NCI-H1092 (cell line): ENCODE data around the gene OSBPL2.

Source experiments
- DNase-seq: peaks from one replicate; lab custom pipeline; 2025; lab: John Stamatoyannopoulos, UW

Gene OSBPL2

DNA sequence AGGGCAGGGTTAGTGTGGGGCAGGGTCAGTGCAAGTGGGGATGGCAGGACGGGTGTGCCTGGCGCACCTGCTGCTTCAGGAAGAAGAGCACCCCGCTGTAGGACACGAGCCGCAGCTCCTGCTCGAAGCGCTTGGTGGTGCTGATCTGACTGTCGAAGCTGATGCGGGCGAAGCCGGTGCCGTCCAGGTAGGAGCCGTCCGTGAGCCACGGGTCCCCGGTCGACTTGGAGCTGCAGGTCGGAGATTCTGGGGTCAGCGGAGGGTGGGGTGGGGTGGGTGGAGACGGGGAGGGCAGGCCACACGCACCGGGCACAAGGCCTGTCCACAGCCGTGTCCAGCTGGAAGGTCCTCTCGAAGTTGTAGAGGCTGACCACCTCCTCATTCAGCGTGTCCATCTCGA is 74.7 kb downstream of the OSBPL2 start:
- no peak for DNase-seq

DNA sequence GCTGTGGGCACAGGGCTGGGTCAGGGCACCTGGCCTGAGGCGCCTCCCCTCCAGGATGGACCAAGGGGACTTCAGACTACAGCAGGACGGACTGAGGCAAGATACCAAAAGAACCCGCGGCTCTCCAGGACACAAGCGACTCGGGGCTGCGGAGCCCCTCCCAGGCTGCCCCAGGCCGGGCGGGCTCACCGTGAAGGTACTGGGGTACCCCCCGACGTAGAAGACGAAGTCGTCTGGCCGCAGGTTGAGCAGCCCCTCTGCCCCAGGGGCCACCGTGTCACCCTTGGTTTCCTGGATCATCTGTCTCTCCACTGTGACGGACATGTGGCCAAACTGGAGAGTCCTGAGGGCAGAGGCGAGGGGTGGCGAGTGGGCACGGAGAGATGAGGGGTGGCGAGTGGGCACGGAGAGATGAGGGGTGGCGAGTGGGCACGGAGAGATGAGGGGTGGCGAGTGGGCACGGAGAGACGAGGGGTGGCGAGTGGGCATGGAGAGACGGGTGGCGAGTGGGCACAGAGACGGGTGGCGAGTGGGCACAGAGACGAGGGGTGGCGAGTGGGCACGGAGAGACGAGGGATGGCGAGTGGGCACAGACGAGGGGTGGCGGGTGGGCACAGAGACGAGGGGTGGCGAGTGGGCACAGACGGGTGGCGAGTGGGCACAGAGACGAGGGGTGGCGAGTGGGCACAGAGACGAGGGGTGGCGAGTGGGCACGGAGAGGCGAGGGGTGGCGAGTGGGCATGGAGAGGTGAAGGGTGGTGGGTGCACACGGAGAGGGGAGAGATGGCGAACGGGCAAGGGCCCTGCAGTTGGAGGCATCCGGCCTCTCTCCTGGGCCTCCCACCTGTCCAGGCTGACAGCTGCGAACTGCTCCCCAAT is 75.4 kb downstream of the OSBPL2 start:
- DNase-seq = no peak

DNA sequence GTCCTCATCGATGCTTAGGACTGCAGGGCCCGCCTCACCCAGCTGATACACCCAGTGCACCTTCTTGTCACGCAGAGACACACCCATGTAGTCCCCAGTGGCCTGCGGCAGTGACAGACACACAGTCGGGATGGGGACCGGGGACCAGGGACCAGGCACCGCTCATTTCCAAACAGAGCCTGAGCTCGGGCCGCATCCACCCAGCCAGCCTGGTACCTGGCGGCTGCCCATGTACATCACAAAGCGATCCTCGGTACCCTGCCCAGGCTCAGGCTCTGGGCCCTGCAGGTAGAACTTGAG is 76.0 kb downstream of the OSBPL2 start:
- DNase-seq = no peak

DNA sequence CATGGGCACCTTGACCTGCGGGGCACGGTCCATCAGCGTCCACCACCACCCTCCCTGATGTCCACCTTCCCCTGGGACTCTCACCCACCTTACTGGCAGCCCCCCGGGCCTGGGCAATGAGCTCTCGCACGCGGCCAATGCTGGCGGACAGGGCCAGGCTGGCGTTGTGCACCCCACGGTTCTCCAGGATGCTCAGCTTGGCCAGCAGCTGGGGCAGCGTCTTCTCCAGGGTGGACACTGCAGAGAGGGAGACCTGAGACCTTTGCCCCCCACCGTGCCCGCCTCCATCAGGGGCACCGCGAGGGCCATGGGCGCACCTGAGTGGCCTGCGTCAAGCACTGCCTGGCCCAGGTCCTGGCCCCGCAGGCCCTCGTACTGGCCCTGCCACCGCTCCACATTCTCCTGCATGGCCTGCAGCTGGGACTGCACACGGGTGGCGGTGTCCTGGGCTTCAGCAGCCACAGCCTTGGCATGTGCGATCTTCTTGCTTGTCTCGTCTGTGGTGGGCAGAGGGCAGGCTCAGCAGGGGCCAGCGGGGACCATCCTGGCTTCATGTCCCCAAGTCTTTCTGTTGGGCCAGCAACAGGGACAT is 76.5 kb downstream of the OSBPL2 start:
- no peak for DNase-seq

DNA sequence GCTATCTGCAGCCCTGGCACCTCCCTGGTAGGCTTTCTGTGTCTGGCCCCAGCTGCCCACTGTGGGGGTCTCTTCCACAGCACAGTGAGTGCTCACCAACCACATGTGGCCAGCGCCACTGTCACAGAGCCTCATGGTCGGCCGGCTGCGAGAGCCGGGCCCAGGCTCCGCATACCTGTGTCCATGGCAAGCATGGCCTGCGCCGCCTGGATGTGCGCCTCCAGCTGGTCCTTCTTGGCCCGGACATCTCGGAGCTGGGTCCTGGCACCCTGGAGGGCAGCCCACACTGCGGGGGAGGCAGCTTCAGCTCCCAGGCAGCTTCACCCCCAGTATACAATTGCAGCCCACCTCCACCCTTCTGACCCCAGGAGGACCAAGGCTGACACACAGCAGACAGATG is 77.5 kb downstream of the OSBPL2 start:
- no peak for DNase-seq

DNA sequence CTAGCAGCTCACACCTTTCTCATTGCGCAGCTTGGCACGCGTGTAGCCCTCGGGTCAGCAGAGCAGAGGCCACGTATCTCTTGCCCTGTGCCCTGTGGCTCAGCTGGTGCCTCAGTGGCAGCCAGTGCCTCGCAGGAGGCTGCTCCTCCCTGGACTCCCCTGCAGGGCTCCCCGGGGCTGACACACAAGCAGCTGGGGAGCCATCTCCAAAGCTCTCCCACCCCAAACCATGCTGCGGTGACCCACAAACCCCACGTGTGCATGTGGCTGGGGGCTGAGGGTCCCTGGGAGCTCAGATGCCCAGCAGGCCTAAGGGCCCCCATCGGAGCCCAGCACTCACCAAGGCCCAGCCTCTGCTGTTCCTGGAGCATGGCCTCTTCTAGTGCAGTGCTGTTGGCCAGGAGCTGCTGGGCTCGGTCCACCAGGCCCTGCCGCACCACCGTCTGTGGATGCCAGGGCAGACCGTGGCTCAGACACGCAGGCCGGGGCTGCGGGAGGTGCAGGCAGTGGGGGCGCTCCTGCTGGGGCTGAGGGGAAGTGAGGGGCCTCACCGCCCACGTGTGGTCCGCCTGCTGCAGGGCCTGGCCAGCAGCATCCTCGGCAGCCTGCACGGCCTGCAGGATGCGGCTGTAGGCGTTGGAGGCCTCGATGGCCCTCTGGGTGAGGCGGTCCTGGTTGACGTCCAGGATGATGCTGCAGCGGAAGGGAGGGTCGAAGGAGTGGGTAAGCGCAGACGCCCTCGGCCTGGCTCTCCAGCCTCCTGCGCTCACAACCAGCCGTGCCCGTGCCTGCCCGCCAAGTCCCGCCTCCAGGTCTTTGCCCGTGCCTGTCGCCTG is 78.2 kb downstream of the OSBPL2 start:
- DNase-seq = no peak

DNA sequence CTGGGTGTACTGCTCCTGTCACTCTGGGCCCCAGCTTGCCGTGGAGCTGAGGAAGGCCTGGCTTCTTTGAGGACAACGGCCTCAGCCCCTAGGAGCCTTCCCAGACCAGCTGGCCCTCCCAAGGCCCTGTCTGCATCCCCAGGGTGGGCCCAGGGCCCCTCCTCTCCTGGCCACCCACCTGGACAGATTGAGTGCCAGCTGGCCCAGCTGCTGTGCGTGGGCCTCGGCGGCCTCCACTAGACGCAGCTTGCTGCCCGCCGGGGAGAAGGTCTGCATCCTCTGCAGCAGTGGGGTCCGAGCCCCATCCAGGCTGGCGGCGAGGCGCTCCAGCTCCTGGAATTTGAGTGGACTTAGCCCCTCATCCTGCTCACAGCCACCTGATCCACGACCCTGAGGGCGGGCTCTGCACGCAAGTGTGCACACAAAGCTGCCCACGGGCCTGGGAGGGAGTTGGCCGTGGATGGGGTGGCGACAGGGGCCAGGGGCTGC is 78.9 kb downstream of the OSBPL2 start:
- DNase-seq = no peak

DNA sequence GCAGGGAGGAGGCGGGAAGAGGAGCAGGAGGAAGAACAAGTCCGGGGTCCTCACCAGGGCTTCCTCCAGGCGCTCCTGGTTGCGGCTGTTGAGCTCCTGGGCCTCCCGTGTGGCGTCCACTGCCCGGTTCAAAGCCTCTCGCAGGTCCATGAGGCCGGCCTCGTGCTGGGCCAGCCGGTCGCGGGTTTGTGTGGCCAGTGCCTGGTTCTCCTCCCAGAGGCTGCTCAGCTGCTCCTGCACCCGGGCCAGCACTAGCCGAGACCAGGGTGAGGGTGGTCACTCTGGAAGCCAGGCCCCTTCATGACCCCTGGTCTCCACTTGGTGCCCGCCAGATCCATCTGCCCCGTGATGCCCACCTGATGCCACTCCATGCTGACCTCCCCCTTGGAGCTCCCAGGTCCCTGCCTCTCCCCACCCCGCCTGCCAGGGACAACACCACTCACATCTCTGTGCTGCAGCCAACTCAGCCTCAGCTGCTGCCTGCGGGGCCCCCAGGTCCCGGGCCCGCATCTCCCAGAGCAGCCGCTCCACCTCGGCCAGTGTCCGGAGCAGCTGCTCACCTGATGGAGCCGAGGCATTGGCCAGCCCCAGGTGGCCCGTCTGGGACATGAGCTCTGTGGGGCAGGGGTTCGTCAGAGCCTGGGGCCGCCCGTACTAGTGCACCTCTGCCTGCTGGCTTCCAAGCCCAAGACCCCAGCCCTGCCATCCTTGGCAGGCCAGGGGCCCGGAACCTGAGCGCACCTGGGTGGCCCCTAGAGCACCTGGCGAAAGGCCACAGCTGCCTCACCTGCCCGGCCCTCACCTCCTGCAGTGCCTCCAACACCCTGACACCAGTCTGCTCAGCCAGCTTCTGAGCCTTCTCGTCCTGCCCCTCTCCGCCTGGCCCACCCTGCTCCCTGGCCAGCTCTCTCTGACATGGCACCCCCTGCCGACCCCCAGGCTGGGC is 80.4 kb downstream of the OSBPL2 start:
- DNase-seq = no peak

DNA sequence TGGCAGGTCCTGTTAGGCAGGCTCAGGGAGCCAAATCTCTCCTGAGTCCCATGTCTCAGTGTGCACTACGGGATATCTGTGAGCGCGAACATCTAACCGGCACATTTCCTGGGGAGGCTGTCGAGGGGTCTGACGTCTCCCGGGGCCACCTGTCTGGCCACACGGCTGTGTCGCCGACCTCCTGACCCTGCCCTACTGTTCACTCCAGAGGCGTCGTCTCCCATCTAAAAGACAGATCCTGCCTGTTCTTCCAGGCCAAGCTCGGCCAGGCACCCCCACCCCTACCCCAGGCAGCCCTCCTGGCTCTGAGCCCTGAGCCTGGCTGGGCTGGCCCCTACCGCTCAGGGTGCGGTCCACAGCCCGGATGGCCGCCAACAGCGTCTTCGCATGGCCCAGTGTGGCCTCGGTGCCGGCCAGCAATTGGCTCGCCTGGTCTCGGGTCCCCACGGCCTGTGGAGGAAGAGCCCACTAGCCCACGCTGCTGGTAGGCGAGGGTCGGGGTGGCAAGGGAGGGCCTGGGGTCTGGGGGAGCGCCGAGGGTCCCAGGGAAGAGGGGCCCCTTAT is 81.1 kb downstream of the OSBPL2 start:
- no peak for DNase-seq

DNA sequence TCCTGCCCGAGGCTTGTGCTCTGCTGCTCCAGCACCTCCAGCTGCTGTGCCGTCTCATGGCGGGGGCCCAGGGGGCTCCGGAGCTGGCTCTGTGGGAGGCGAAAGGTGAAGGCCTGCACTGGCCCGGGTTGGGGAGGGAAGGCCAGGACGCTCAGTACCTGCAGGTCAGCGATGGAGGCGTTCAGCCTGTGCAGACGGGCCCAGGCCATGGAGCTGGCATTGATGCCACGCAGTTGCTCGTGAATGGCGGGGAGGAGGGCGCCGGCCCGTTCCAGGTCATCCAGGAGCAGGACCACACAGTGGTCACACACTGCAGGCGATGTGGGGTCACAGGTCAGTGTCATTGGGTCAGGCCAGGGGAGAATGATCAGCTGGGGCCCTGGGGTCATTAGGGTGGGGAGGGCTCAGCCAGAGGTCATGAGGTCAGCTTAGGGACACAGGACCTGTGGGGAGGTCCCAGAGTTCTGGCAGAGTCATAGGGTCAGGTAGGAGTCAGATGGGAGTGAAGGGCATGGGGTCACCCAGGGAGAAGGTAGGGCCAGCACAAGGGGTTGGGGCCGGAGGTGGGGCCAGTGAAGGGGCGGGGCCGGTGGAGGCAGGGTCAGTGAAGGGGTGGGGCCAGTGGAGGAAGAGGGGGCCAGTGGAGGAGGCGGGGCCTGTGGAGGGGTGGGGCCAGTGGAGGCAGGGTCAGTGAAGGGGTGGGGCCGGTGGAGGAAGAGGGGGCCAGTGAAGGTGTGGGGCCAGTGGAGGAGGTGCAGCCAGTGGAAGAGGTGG is 82.4 kb downstream of the OSBPL2 start:
- no peak for DNase-seq

DNA sequence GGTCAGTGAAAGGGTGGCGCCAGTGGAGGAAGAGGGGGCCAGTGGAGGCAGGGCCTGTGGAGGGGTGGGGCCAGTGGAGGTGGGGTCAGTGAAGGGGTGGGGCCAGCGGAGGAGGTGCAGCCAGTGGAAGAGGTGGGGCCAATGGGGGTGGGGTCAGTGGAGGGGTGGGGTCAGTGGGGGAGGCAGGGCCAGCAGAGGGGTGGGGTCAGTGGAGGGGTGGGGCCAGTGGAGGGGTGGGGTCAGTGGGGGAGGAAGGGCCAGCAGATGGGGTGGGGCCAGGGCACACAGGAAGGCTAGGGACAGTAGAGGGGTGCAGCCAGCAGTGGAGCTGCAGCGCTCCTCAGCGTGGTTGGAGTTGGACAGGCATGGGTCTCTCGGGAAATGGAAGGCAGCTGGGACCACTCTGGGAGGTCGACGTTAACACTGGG is 83.2 kb downstream of the OSBPL2 start:
- no peak for DNase-seq

DNA sequence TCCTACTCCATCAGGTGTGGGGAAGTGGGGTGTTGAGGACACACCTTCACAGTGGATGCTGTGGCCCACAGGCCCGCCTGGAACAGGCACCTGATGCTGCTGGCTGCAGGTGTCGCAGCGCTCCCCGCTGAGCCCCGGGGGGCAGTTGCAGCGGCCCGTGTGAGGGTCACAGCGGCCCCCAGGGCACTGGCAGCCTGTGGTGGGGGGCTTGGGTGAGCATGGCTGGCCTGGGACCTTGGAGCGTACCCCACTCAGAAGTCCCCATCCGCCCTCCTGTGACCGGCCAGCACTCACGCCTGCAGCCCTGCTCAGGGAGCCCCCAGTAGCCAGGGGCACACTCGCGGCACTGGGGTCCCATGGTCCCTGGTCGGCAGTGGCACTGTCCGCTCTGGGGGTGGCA is 83.7 kb downstream of the OSBPL2 start:
- DNase-seq = no peak

DNA sequence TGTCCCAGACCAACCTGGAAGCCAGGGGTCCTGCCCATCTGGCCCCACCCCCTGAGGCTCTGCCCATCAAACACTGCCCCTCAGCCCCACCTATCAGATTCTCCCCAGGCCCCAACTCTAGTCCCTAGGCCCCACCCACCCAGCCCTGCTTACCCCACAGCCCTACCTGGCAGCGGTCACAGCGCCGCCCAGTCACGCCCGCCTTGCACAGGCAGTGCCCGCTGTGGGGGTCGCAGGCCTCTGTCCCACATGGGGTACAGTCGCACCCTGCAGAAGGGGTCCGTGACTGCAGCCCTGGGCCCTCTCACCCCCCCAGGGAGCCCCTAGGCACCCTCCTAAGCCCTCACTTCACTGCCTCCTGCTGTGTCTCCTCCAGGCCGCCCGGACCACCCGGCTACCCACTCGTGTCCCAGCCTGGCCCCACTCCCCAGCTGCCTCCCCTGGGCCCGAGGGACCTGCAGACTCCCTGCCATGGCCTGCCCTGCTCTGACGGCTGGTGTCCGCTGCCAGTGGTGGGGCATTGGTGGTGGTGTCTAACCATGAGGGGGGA is 84.2 kb downstream of the OSBPL2 start:
- DNase-seq = no peak

DNA sequence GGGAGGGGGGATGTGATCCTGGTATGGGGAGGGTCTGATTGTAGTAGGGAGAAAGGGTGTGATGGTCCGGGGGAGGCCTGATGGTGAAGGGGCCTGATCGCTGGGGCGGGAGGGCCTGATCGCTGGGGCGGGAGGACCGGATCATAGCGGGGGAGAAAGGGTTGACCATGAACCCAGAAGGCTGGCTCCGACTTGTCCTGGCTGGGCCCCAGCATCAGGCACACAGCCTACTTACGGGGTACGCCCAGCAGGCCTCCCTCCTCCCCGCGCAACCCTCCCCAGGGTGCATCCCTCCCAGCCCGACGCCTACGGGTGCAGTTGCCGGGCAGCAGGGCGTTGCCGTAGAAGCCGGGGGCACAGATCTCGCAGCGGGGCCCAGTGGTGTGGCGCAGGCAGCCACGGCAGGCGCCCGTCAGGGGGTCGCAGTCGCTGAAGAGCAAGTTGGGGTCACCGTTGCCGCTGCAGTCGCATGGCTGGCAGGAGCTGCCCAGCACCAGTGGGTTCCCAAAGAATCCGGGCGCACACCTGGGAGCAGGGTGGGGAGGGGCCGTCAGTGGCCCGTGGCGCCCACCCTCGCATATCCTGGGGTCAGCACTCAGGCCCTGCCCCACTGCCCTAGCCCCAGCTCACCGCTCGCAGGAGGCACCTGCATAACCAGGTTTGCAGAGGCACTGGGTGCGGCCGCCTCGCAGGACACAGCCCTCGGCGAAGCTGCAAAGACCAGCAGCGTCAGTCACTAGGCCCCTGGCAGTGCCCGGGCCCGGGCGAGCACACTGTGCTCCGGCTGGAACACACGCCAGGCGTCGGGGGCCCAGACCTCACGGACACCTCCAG is 85.0 kb downstream of the OSBPL2 start:
- no peak for DNase-seq

DNA sequence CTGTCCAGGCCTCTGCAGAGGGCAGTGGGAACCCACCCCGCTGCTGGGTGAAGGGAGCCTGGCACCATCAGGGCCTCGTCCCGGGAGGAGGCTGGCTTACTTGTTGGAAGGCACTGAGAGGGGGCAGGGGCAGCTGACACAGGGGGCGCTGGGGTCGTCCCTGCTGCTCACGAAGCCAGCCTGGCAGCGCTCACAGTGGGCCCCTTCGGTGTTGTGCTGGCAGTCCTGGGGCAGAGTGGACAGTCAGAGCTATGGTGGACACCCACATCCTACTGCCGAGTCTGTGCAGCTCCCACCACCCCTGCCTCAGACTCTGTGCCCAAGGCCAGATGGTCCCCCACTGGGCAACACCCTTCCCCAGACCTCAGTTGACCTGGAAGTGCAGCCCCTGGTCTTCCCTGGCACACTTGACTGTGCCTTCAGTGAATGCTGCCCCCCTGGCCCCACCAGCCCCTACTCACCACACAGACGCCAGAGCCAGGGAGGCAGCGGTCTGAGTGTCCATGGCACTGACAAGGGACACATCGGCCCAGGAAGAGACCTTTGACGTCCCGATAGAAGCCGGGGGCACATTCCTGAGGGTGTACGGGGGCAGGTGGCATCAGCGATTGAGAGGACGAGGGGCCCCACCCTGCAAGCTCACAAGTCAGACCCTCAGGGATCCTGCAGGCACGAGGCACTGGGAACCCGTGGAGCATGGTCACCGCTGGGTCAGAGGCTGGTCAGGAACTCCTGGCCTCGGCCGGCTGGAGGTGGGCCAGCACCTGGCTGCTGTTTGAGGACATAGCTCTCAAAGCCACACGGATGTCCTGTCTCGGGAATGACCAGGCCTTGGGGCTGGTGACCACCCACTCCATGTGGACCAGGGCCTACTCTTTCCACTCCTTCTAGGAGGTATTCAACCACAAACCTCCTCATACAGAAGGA is 85.9 kb downstream of the OSBPL2 start:
- DNase-seq = no peak

DNA sequence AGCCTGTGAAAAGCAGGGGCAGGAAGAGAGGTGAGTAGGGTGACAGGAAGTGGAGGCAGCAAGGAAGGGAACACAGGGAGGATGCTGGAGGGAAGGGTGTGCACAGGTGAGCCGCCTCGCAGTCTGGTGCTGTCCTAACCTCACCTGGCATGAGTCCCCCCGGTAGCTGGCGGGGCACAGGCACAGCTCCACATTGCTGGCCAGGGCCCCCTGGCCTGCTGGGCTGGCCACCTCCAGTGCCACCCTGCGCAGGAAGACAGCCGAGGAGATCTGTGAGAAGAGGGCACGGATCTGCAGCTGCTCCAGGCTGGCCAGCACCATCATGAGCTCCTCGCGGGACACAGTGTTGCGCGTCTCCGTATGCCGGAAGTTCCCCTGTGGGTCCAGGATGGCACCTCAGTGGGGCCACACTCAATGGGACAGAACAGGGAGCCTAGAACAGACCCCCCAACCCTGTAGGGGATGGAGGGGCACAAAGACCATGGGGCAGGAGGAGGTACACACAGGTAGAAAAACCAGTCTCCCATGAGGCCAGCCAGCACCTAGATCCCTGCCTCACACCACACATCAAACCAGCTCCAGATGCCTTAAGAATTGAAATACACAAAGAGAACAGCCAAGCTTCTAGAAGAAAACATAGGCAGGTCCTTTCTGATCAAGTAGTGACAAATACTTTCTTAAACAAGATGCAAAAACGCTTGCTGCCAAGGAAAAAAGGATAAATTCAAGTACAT is 87.0 kb downstream of the OSBPL2 start:
- DNase-seq = no peak

DNA sequence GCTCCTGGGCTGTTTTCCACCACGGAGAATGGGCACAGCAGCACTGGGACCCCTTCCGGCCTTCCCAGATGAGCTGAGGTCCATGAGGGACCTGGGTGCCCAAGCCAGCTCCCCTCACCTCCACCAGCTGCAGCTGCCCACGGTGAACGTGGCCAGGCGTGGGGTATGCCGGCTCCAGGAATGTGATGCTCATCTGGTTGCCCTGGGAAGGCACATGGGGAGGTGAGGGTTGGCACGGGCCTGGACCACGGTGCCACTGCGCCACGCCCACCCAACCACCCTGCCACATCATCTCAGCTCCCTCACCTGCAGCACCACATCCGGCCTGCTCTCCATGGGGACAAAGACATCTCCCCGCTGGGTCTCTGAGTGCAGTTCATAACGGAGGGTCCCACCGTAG is 88.2 kb downstream of the OSBPL2 start:
- no peak for DNase-seq
